Liver (tissue), 9 donors: ENCODE data around the gene SFMBT2. TPM values are rescaled to one million over a fixed set of nuclear protein-coding genes. Genes with fewer than 3 reads are reported as not detected.

ENCODE experiments used
- DNase-seq: peaks from one replicate; pipeline ENCODE4 v3.0.0-alpha.2; 2017; ENCODE audit warnings: low spot score
- H3K27ac ChIP-seq, 2 donors: one replicate each; pipeline ENCODE4 v1.7.0; 2013; ENCODE audit warnings: inconsistent platforms in 2 of 2, low read length in 2 of 2, control low read depth in 1 of 2, low read depth in 1 of 2, mild to moderate bottlenecking in 1 of 2
- H3K27me3 ChIP-seq, 4 donors: one replicate each; pipeline versions ENCODE4 v1.6.1 to v1.7.0; 2013; ENCODE audit warnings: low read length in 3 of 4, inconsistent platforms in 1 of 4, mild to moderate bottlenecking in 1 of 4, moderate library complexity in 1 of 4; ENCODE audit not compliant: control insufficient read depth in 4 of 4, insufficient read depth in 4 of 4
- H3K36me3 ChIP-seq, 4 donors: one replicate each; pipeline versions ENCODE4 v1.6.1 to v1.7.0; 2013; ENCODE audit warnings: low read length in 3 of 4, mild to moderate bottlenecking in 3 of 4, low read depth in 1 of 4, moderate library complexity in 1 of 4; ENCODE audit not compliant: control insufficient read depth in 4 of 4, insufficient read depth in 3 of 4
- H3K4me1 ChIP-seq, 4 donors: one replicate each; pipeline versions ENCODE4 v1.6.1 to v1.7.0; 2013; ENCODE audit warnings: low read length in 3 of 4, mild to moderate bottlenecking in 3 of 4, moderate library complexity in 1 of 4; ENCODE audit not compliant: control insufficient read depth in 4 of 4, insufficient read depth in 4 of 4
- H3K4me3 ChIP-seq, 3 donors: one replicate each; pipeline versions ENCODE4 v1.6.1 to v1.7.0; 2013; ENCODE audit warnings: low read length in 3 of 3, control low read depth in 1 of 3, low read depth in 1 of 3, mild to moderate bottlenecking in 1 of 3
- H3K9ac ChIP-seq, 2 donors: one replicate each; pipeline ENCODE4 v1.7.0; 2013; ENCODE audit warnings: low read length in 2 of 2, mild to moderate bottlenecking in 2 of 2, moderate library complexity in 2 of 2, control low read depth in 1 of 2, low read depth in 1 of 2
- H3K9me3 ChIP-seq, 4 donors: one replicate each; pipeline versions ENCODE4 v1.6.1 to v1.7.0; 2013; ENCODE audit warnings: low read length in 3 of 4; ENCODE audit not compliant: control insufficient read depth in 4 of 4
- ATF3 ChIP-seq: IDR thresholded peaks from 2 replicates; pipeline ENCODE4 v1.6.1; 2016; ENCODE audit warnings: antibody characterized with exemption
- CTCF ChIP-seq: fragments of 150-350 bp; IDR thresholded peaks from 2 replicates; pipeline ENCODE4 v1.5.1; 2017; ENCODE audit warnings: improper control_type of control experiment, low read depth, low read length; ENCODE audit not compliant: missing input control
- EGR1 ChIP-seq, 2 donors: IDR thresholded peaks; 2 replicates each; pipeline ENCODE4 v1.6.1; 2016 to 2018; ENCODE audit warnings: antibody characterized with exemption in 2 of 2, low read depth in 2 of 2
- FOXA1 ChIP-seq: IDR thresholded peaks from 2 replicates; pipeline ENCODE4 v1.6.1; 2016; ENCODE audit warnings: antibody characterized with exemption
- FOXA2 ChIP-seq: IDR thresholded peaks from 2 replicates; pipeline ENCODE4 v1.6.1; 2016; ENCODE audit warnings: antibody characterized with exemption
- HNF4A ChIP-seq, 2 donors: conservative IDR thresholded peaks; 2 replicates each; pipeline ENCODE4 v1.6.1; 2016; ENCODE audit warnings: antibody characterized with exemption in 2 of 2, mild to moderate bottlenecking in 2 of 2
- JUND ChIP-seq, 2 donors: IDR thresholded peaks; 2 replicates each; pipeline ENCODE4 v1.6.1; 2016; ENCODE audit warnings: antibody characterized with exemption in 2 of 2
- MAX ChIP-seq: IDR thresholded peaks from 2 replicates; pipeline ENCODE4 v1.6.1; 2016; ENCODE audit warnings: antibody characterized with exemption
- NR2F2 ChIP-seq: IDR thresholded peaks from 2 replicates; pipeline ENCODE4 v1.6.1; 2016; ENCODE audit warnings: antibody characterized with exemption
- RXRA ChIP-seq, 2 donors: IDR thresholded peaks; 2 replicates each; pipeline ENCODE4 v1.6.1; 2017 to 2018; ENCODE audit warnings: antibody characterized with exemption in 2 of 2, mild to moderate bottlenecking in 1 of 2
- SP1 ChIP-seq: IDR thresholded peaks from 2 replicates; pipeline ENCODE4 v1.6.1; 2018; ENCODE audit warnings: antibody characterized with exemption, mild to moderate bottlenecking
- TAF1 ChIP-seq: conservative IDR thresholded peaks from 2 replicates; pipeline ENCODE4 v1.6.1; 2016; ENCODE audit warnings: antibody characterized with exemption, mild to moderate bottlenecking
- YY1 ChIP-seq: IDR thresholded peaks from 2 replicates; pipeline ENCODE4 v1.6.1; 2016; ENCODE audit warnings: antibody characterized with exemption, mild to moderate bottlenecking
- ZBTB33 ChIP-seq: IDR thresholded peaks from 2 replicates; pipeline ENCODE4 v1.6.1; 2016; ENCODE audit warnings: antibody characterized with exemption
- WGBS: extraction: QIAGEN DNeasy Blood & Tissue Kit; methylation state at CpG from one replicate; pipeline ENCODE4 v1.1.7; 2013; 5-methylcytosine and 5-hydroxymethylcytosine counted together
- polyA plus RNA-seq, 2 donors: library from polyadenylated mRNA; stranded (reverse) in 1 of 2; unstranded in 1 of 2; fragments of 200-250 nt in 1 of 2; fragments of >200 nt in 1 of 2; fragmentation: Nextera tagmentation in 1 of 2; extraction: Ambion mirVana in 1 of 2; gene quantifications; one replicate each; pipeline versions ENCODE4 v1.2.1 to v1.2.3, GENCODE V29; 2013 to 2015
- total RNA-seq, 2 donors: library from RNA; depleted of rRNA; stranded (reverse); fragments of >200 nt; gene quantifications; one replicate each; pipeline ENCODE4 v1.2.3, GENCODE V29; 2014
- donor health status: healthy.
- donor health status: healthy.
- donor health status: healthy.
- donor health status: healthy.
- donor health status: healthy.

SFMBT2 gene
- total and polyA plus RNA-seq, 4 donors: 0.46 to 2.8 (median 1.5) TPM

- Histone ChIP-seq H3K27me3 (no peaks in the 10 kb centered on the region), H3K9me3 (no peaks in the 10 kb centered on the region), H3K27ac (no peak overlapping the region), H3K4me3 (no peak overlapping the region), H3K9ac (no peak overlapping the region), H3K4me1 (no peaks in the 10 kb centered on the region), H3K36me3 (no peaks in the 10 kb centered on the region)
- TF ChIP-seq TAF1 (no peak), SP1 (no peak), YY1 (no peak), CTCF (no peak), EGR1 (IDR thresholded peaks at IDR 0.05; ENCODE audit: low read depth in 2 of 2) (no peak)
- WGBS: 90% methylated on average over 5 of the region's 5 CpGs
- no peak for DNase-seq
These were observed 274.8 kb downstream of the SFMBT2 start for GRCh38 chr10:7136016-7136415.

- H3K9me3 ChIP-seq: no peaks in the 10 kb centered on the region
- no peak overlapping the region for H3K27ac ChIP-seq
- H3K4me3 ChIP-seq: no peak overlapping the region
- no peaks in the 10 kb centered on the region for H3K4me1 ChIP-seq
- no peak overlapping the region for H3K9ac ChIP-seq
- TF ChIP-seq NR2F2 (no peak), MAX (no peak), SP1 (no peak), FOXA1 (no peak), FOXA2 (no peak), RXRA (IDR thresholded peaks at IDR 0.05) (no peak), EGR1 (IDR thresholded peaks at IDR 0.05; ENCODE audit: low read depth in 2 of 2) (no peak), HNF4A (conservative IDR thresholded peaks at IDR 0.05) (no peak), TAF1 (no peak)
- DNase-seq: no peak
- H3K36me3 ChIP-seq: no peaks in the 10 kb centered on the region
- no peaks in the 10 kb centered on the region for H3K27me3 ChIP-seq
These were observed 275.6 kb downstream of the SFMBT2 start for GRCh38 chr10:7135188-7135587.

- no peak overlapping the region for H3K27ac ChIP-seq
These were observed 276.4 kb downstream of the SFMBT2 start for GRCh38 chr10:7134448-7134847.

More at GRCh38 chr10:7134448-7134847, 276.4 kb downstream of the SFMBT2 start:
- no peak overlapping the region for H3K4me3 ChIP-seq
- no peaks in the 10 kb centered on the region for H3K27me3 ChIP-seq
- 75% methylated on average over 1 of the region's 1 CpG for WGBS
- H3K4me1 ChIP-seq: no peaks in the 10 kb centered on the region
- no peaks in the 10 kb centered on the region for H3K36me3 ChIP-seq
- no peak overlapping the region for H3K9ac ChIP-seq
- no peaks in the 10 kb centered on the region for H3K9me3 ChIP-seq
- DNase-seq: no peak
- TF ChIP-seq JUND (IDR thresholded peaks at IDR 0.05) (no peak), SP1 (no peak), RXRA (IDR thresholded peaks at IDR 0.05) (no peak), ATF3 (no peak), ZBTB33 (no peak), FOXA2 (no peak), EGR1 (IDR thresholded peaks at IDR 0.05; ENCODE audit: low read depth in 2 of 2) (no peak), CTCF (no peak)
